WTC11 (cell line): ENCODE measurements around the gene C1orf35. TPM values are rescaled to one million over a fixed set of nuclear protein-coding genes. Genes with fewer than 3 reads are reported as not detected.

Experiments used
- ATAC-seq: fragments of 200-7000 bp; cut with Tn5 transposase; 2 replicates; pipeline ENCODE4 v1.10.0; 2021; ENCODE audit warnings: mild to moderate bottlenecking, moderate library complexity
- CTCF ChIA-PET: fragments of 300-600 bp; sonication (Branson Sonifier 250); formaldehyde crosslinking; loops from one replicate; lab custom pipeline; 2021; ENCODE audit warnings: antibody characterized with exemption; lab: Charles Lee
- POLR2A ChIA-PET: fragments of 350-600 bp; sonication (Branson Sonifier 250); formaldehyde crosslinking; loops from one replicate; lab custom pipeline; 2021; ENCODE audit warnings: antibody characterized with exemption; lab: Charles Lee
- DNase-seq: peaks from one replicate; pipeline ENCODE4 v3.0.0; 2021; ENCODE audit warnings: low spot score
- H3K27ac Mint-ChIP-seq: 2 replicates; pipeline ENCODE4 v1.8.0; 2021; ENCODE audit warnings: mixed read lengths
- H3K27me3 Mint-ChIP-seq: 2 replicates; pipeline ENCODE4 v1.8.0; 2021; ENCODE audit warnings: low read depth, mild to moderate bottlenecking, moderate library complexity, mixed read lengths
- H3K36me3 Mint-ChIP-seq: 2 replicates; pipeline ENCODE4 v1.8.0; 2021; ENCODE audit warnings: mixed read lengths
- H3K4me1 Mint-ChIP-seq: 2 replicates; pipeline ENCODE4 v1.8.0; 2022; ENCODE audit warnings: mixed read lengths
- H3K4me3 Mint-ChIP-seq: 2 replicates; pipeline ENCODE4 v1.8.0; 2021; ENCODE audit warnings: mild to moderate bottlenecking, moderate library complexity, mixed read lengths
- H3K9me3 Mint-ChIP-seq: 2 replicates; pipeline ENCODE4 v1.8.0; 2021; ENCODE audit warnings: mixed read lengths
- ATF6 ChIP-seq: sonication (generic); formaldehyde crosslinking; IDR thresholded peaks from 2 replicates; pipeline ENCODE4 v1.8.1; 2023; ENCODE audit warnings: mild to moderate bottlenecking, missing genetic modification reagents
- CBFB ChIP-seq: sonication (generic); formaldehyde crosslinking; IDR thresholded peaks from 2 replicates; pipeline ENCODE4 v1.8.1; 2022; ENCODE audit warnings: mild to moderate bottlenecking, low read depth, missing genetic modification reagents
- CTCF ChIP-seq: fragments of 200-600 bp; IDR thresholded peaks from 2 replicates; pipeline ENCODE4 v1.8.0; 2022; ENCODE audit warnings: antibody characterized with exemption
- E2F4 ChIP-seq: sonication (generic); formaldehyde crosslinking; IDR thresholded peaks from 2 replicates; pipeline ENCODE4 v1.8.1; 2022; ENCODE audit warnings: low read depth, mild to moderate bottlenecking, moderate library complexity, missing genetic modification reagents, borderline replicate concordance
- IRF2 ChIP-seq: sonication (generic); formaldehyde crosslinking; IDR thresholded peaks from 2 replicates; pipeline ENCODE4 v1.8.0; 2022; ENCODE audit warnings: low read depth, missing genetic modification reagents, borderline replicate concordance
- KAT7 ChIP-seq: sonication (generic); formaldehyde crosslinking; IDR thresholded peaks from 2 replicates; pipeline ENCODE4 v1.8.1; 2023; ENCODE audit warnings: missing genetic modification reagents, mild to moderate bottlenecking, borderline replicate concordance
- MXD4 ChIP-seq: fragments of 250-450 bp; sonication (Bioruptor Pico); IDR thresholded peaks from 2 replicates; pipeline ENCODE4 v1.8.0; 2021; ENCODE audit warnings: mild to moderate bottlenecking, moderate library complexity, borderline replicate concordance
- NFE2L1 ChIP-seq: sonication (generic); formaldehyde crosslinking; IDR thresholded peaks from 2 replicates; pipeline ENCODE4 v1.8.1; 2023; ENCODE audit warnings: missing genetic modification reagents
- NR2C2 ChIP-seq: sonication (generic); formaldehyde crosslinking; IDR thresholded peaks from 2 replicates; pipeline ENCODE4 v1.8.0; 2022; ENCODE audit warnings: mild to moderate bottlenecking, missing genetic modification reagents
- NR3C1 ChIP-seq: sonication (generic); formaldehyde crosslinking; conservative IDR thresholded peaks from 2 replicates; pipeline ENCODE4 v1.8.1; 2023; ENCODE audit warnings: low read depth, mild to moderate bottlenecking, missing genetic modification reagents
- PRDM15 ChIP-seq: sonication (generic); formaldehyde crosslinking; IDR thresholded peaks from 2 replicates; pipeline ENCODE4 v1.8.0; 2022; ENCODE audit warnings: missing genetic modification reagents
- RORB ChIP-seq: fragments of 250-450 bp; sonication (Bioruptor Pico); IDR thresholded peaks from 2 replicates; pipeline ENCODE4 v1.9.0; 2021; ENCODE audit warnings: mild to moderate bottlenecking
- SMAD4 ChIP-seq: sonication (generic); formaldehyde crosslinking; IDR thresholded peaks from 2 replicates; pipeline ENCODE4 v1.8.0; 2022; ENCODE audit warnings: mild to moderate bottlenecking, missing genetic modification reagents
- USF2 ChIP-seq: sonication (generic); formaldehyde crosslinking; IDR thresholded peaks from 2 replicates; pipeline ENCODE4 v1.8.1; 2023; ENCODE audit warnings: mild to moderate bottlenecking, missing genetic modification reagents, moderate library complexity
- ZBTB21 ChIP-seq: sonication (generic); formaldehyde crosslinking; IDR thresholded peaks from 2 replicates; pipeline ENCODE4 v1.8.1; 2023; ENCODE audit warnings: mild to moderate bottlenecking, missing genetic modification reagents, borderline replicate concordance
- ZMAT4 ChIP-seq: fragments of 250-450 bp; sonication (Bioruptor Pico); IDR thresholded peaks from 2 replicates; pipeline ENCODE4 v1.9.0; 2021; ENCODE audit warnings: mild to moderate bottlenecking
- ZNF138 ChIP-seq: sonication (generic); formaldehyde crosslinking; conservative IDR thresholded peaks from 2 replicates; pipeline ENCODE4 v1.8.1; 2022; ENCODE audit warnings: mild to moderate bottlenecking, moderate library complexity, missing genetic modification reagents
- ZNF423 ChIP-seq: fragments of 250-450 bp; sonication (Bioruptor Pico); IDR thresholded peaks from 2 replicates; pipeline ENCODE4 v2.1.2; 2022; ENCODE audit warnings: mild to moderate bottlenecking, moderate library complexity
- total RNA-seq: library from RNA; stranded (reverse); gene quantifications from 3 replicates; pipeline ENCODE4 v1.2.3, GENCODE V29; 2021

The C1orf35 gene
- total RNA-seq, 1 experiment from 2014 or later, result 33.8 TPM

GRCh38 chr1:228144193-228144992 lies 41.3 kb upstream of the C1orf35 start:
- no peaks in the 10 kb centered on the region for H3K36me3 Mint-ChIP-seq
- peaks cover 7% of the 10 kb centered on the region; the same call in 1 of the 2 replicates for H3K4me1 Mint-ChIP-seq
- H3K9me3 Mint-ChIP-seq, result no peaks in the 10 kb centered on the region
- no peaks in the 10 kb centered on the region for H3K27me3 Mint-ChIP-seq
- TF ChIP-seq ZNF138 (no peak), NR2C2 (CRISPR knock-in tag) (no peak), SMAD4 (CRISPR knock-in tag) (no peak), IRF2 (CRISPR knock-in tag) (no peak), ZNF423 (no peak), RORB (CRISPR knock-in tag) (no peak), NFE2L1 (CRISPR knock-in tag) (no peak), MXD4 (CRISPR knock-in tag) (no peak), ZMAT4 (CRISPR knock-in tag) (no peak), CTCF (no peak), ZBTB21 (CRISPR knock-in tag) (no peak), USF2 (no peak), NR3C1 (CRISPR knock-in tag) (no peak), PRDM15 (CRISPR knock-in tag) (no peak), ATF6 (no peak), E2F4 (CRISPR knock-in tag) (no peak), CBFB (CRISPR knock-in tag) (no peak), KAT7 (CRISPR knock-in tag) (no peak)
- TF ChIP-seq, all 79 proteins: peak for 0
- ChIA-PET CTCF (interaction anchor here (1.1 to 1.2 kb wide), 2 partner anchors 14 to 21 kb away, joined by 3 read pairs; no protein-coding TSS in a partner anchor), POLR2A (no interaction called here)
- Mint-ChIP-seq H3K27ac (no peak overlapping the region), H3K4me3 (no peak overlapping the region)
- DNase-seq (no peak), ATAC-seq (no peak)
